ENCODE data around the gene THADA. TPM values are rescaled to one million over a fixed set of nuclear protein-coding genes. Genes with fewer than 3 reads are reported as not detected.

The THADA gene
- total RNA-seq, 4 donors from 2014 or later: 32.5 to 41.6 (median 39.0) TPM

GRCh38 chr2:43518181-43518580 lies 77.7 kb downstream of the THADA start:
- no peak for ATAC-seq (ENCODE audit: low FRiP score)
- DNase-seq (ENCODE audit: low spot score): no peak
- no peak for TF ChIP-seq CTCF (IDR thresholded peaks at IDR 0.05)

- no peak for TF ChIP-seq CTCF (IDR thresholded peaks at IDR 0.05)
- no peak for DNase-seq (ENCODE audit: low spot score)
- ATAC-seq (ENCODE audit: low FRiP score): no peak
Measured at GRCh38 chr2:43515807-43516497, 79.9 kb downstream of the THADA start.

GRCh38 chr2:43515248-43515647 lies 80.6 kb downstream of the THADA start:
- no peak for DNase-seq (ENCODE audit: low spot score)
- TF ChIP-seq CTCF (IDR thresholded peaks at IDR 0.05): no peak
- ATAC-seq (ENCODE audit: low FRiP score): no peak

GRCh38 chr2:43513796-43514195 lies 82.0 kb downstream of the THADA start:
- ATAC-seq (ENCODE audit: low FRiP score): no peak
- TF ChIP-seq CTCF (IDR thresholded peaks at IDR 0.05): no peak

GRCh38 chr2:43513216-43513615 lies 82.6 kb downstream of the THADA start:
- TF ChIP-seq CTCF (IDR thresholded peaks at IDR 0.05): no peak
- DNase-seq (ENCODE audit: low spot score): no peak
- ATAC-seq (ENCODE audit: low FRiP score): no peak

More at GRCh38 chr2:43513796-43514195, 82.0 kb downstream of the THADA start:
- no peak for DNase-seq (ENCODE audit: low spot score)

GRCh38 chr2:43511199-43511598 lies 84.6 kb downstream of the THADA start:
- ATAC-seq (ENCODE audit: low FRiP score) (no peak), DNase-seq (ENCODE audit: low spot score) (no peak)
- TF ChIP-seq CTCF (IDR thresholded peaks at IDR 0.05): no peak

- ATAC-seq (ENCODE audit: low FRiP score) (no peak), DNase-seq (ENCODE audit: low spot score) (no peak)
- no peak for TF ChIP-seq CTCF (IDR thresholded peaks at IDR 0.05)
Measured at GRCh38 chr2:43509886-43510285, 86.0 kb downstream of the THADA start.

Data from omental fat pad (tissue), 4 donors.